Smooth muscle cell (in vitro differentiated cells): Measurements from ENCODE around the gene MYBPH. TPM values are rescaled to one million over a fixed set of nuclear protein-coding genes. Genes with fewer than 3 reads are reported as not detected.

Experiments
- DNase-seq: peaks from one replicate; lab custom pipeline; 2025; ENCODE audit not compliant: unreplicated experiment; lab: John Stamatoyannopoulos, UW
- H2AFZ ChIP-seq: fragments of 200-600 bp; sonication (generic); 2 replicates; pipeline ENCODE4 v1.6.0; 2016; ENCODE audit warnings: antibody characterized with exemption, low read depth, mild to moderate bottlenecking
- H3F3A ChIP-seq: fragments of 200-600 bp; sonication (generic); 2 replicates; pipeline ENCODE4 v1.6.0; 2017; ENCODE audit warnings: antibody characterized with exemption, low read depth
- H3K27ac ChIP-seq: fragments of 200-600 bp; sonication (generic); 2 replicates; pipeline ENCODE4 v1.5.1; 2016; ENCODE audit warnings: low read depth, mild to moderate bottlenecking
- H3K27me3 ChIP-seq: fragments of 200-600 bp; sonication (generic); 2 replicates; pipeline ENCODE4 v1.6.1; 2016; ENCODE audit warnings: low read depth, mild to moderate bottlenecking
- H3K36me3 ChIP-seq: fragments of 200-600 bp; sonication (generic); 2 replicates; pipeline ENCODE4 v1.5.1; 2016; ENCODE audit warnings: low read depth
- H3K4me1 ChIP-seq: fragments of 200-600 bp; sonication (generic); 2 replicates; pipeline ENCODE4 v1.5.1; 2016; ENCODE audit warnings: low read depth
- H3K4me2 ChIP-seq: fragments of 200-600 bp; sonication (generic); 2 replicates; pipeline ENCODE4 v1.6.0; 2016; ENCODE audit warnings: mild to moderate bottlenecking
- H3K4me3 ChIP-seq: fragments of 200-600 bp; sonication (generic); 2 replicates; pipeline ENCODE4 v1.5.1; 2016; ENCODE audit warnings: mild to moderate bottlenecking
- H3K79me2 ChIP-seq: fragments of 200-600 bp; sonication (generic); 2 replicates; pipeline ENCODE4 v1.6.0; 2016; ENCODE audit warnings: low read depth, mild to moderate bottlenecking
- H3K9ac ChIP-seq: fragments of 200-600 bp; sonication (generic); 2 replicates; pipeline ENCODE4 v1.6.0; 2016; ENCODE audit warnings: low read depth
- H3K9me3 ChIP-seq: fragments of 200-600 bp; sonication (generic); replicated peaks from 2 replicates; pipeline ENCODE4 v1.5.1; 2016; ENCODE audit warnings: low read depth
- H4K20me1 ChIP-seq: fragments of 200-600 bp; sonication (generic); 2 replicates; pipeline ENCODE4 v1.6.0; 2016; ENCODE audit warnings: low read depth
- WGBS: methylation state at CpG from one replicate; pipeline ENCODE4 v1.1.7; 2016; ENCODE audit warnings: low lambda C conversion rate; 5-methylcytosine and 5-hydroxymethylcytosine counted together
- polyA plus RNA-seq: library from polyadenylated mRNA; unstranded; fragments of >200 nt; fragmentation: Nextera tagmentation; extraction: Ambion mirVana; gene quantifications from 2 replicates; pipeline ENCODE4 v1.2.1, GENCODE V29; 2016
- total RNA-seq: library from RNA; depleted of rRNA; stranded (reverse); fragments of >200 nt; gene quantifications from 2 replicates; pipeline ENCODE4 v1.2.3, GENCODE V29; 2014
- TF ChIP-seq, protein P1 (sequence below): fragments of 200-600 bp; sonication (generic); IDR thresholded peaks from 2 replicates; pipeline ENCODE4 v1.5.1; 2017; ENCODE audit warnings: borderline replicate concordance, mild to moderate bottlenecking, antibody characterized with exemption; ENCODE audit not compliant: insufficient read depth, poor library complexity, severe bottlenecking

The MYBPH gene
- total and polyA plus RNA-seq, 2 experiments from 2014 or later = 0.67 to 1.7 TPM

DNA sequence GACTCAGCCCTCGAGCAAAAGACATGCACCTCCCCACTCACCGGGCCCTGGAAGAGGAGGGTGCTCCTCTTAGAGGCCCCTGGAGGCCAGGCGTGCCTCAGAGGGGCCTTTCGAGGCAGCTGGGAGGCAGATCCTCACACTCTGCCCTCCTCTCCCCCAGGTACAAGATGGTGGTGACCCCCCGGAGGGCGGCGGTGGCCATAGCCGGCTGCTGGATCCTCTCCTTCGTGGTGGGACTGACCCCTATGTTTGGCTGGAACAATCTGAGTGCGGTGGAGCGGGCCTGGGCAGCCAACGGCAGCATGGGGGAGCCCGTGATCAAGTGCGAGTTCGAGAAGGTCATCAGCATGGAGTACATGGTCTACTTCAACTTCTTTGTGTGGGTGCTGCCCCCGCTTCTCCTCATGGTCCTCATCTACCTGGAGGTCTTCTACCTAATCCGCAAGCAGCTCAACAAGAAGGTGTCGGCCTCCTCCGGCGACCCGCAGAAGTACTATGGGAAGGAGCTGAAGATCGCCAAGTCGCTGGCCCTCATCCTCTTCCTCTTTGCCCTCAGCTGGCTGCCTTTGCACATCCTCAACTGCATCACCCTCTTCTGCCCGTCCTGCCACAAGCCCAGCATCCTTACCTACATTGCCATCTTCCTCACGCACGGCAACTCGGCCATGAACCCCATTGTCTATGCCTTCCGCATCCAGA is 10.4 kb downstream of the MYBPH start:
- TF ChIP-seq, protein P1, sequence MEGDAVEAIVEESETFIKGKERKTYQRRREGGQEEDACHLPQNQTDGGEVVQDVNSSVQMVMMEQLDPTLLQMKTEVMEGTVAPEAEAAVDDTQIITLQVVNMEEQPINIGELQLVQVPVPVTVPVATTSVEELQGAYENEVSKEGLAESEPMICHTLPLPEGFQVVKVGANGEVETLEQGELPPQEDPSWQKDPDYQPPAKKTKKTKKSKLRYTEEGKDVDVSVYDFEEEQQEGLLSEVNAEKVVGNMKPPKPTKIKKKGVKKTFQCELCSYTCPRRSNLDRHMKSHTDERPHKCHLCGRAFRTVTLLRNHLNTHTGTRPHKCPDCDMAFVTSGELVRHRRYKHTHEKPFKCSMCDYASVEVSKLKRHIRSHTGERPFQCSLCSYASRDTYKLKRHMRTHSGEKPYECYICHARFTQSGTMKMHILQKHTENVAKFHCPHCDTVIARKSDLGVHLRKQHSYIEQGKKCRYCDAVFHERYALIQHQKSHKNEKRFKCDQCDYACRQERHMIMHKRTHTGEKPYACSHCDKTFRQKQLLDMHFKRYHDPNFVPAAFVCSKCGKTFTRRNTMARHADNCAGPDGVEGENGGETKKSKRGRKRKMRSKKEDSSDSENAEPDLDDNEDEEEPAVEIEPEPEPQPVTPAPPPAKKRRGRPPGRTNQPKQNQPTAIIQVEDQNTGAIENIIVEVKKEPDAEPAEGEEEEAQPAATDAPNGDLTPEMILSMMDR = no peak
- H3K79me2 ChIP-seq = no peaks in the 10 kb centered on the region
- H3K4me3 ChIP-seq = no peak overlapping the region
- WGBS = 97% methylated on average over 28 of the region's 28 CpGs
- no peaks in the 10 kb centered on the region for H3K36me3 ChIP-seq
- no peak overlapping the region for H3K9ac ChIP-seq
- no peaks in the 10 kb centered on the region for H3K4me1 ChIP-seq
- H3F3A ChIP-seq = no peaks in the 10 kb centered on the region
- no peak overlapping the region for H3K4me2 ChIP-seq
- H3K27me3 ChIP-seq = no peaks in the 10 kb centered on the region
- H3K27ac ChIP-seq = no peak overlapping the region
- H2AFZ ChIP-seq = no peak overlapping the region
- DNase-seq = no peak
- no peaks in the 10 kb centered on the region for H3K9me3 ChIP-seq
- H4K20me1 ChIP-seq = no peaks in the 10 kb centered on the region

DNA sequence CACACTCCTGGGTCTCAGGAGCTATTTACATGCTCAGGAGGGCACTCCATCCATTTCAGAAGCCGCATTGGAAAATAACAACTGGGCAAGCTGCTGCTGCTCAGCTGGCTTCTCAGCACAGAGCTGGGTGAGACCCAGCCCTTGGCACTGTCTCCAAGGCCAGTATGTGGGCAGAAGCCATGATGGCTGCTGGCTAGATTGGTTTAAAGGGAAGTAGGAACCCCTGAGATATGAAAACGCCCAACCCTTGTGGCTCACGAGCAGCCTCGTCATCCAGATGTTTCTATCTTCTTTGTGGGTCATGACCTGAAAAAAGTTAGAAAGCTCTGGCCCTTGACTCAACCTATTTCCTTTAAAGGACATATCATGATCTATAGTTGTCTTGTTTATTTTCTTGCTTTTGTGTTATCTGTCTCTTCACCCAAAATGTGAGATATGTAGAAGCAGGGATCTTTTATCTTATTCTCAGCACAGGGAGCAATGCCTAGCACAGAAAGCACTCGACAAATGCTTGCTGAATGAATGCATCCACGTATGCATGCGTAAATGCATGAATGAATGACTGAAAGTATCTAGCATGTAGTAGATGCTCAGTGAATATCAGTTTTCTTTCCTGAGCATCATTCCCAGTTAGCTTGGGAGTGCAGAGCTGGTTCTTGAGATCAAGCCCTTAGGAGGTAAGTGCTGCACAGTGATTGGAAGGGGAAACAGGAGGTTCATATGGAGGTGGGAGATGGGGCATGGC is 11.6 kb downstream of the MYBPH start:
- Histone ChIP-seq H3K4me2 (no peak overlapping the region), H3K79me2 (no peaks in the 10 kb centered on the region), H2AFZ (no peak overlapping the region), H3K4me1 (no peaks in the 10 kb centered on the region), H3K4me3 (no peak overlapping the region), H3K9me3 (no peaks in the 10 kb centered on the region), H3F3A (no peaks in the 10 kb centered on the region), H4K20me1 (no peaks in the 10 kb centered on the region), H3K27ac (no peak overlapping the region), H3K27me3 (no peaks in the 10 kb centered on the region), H3K9ac (no peak overlapping the region), H3K36me3 (no peaks in the 10 kb centered on the region)
- DNase-seq = no peak
- TF ChIP-seq, protein P1 = no peak
- WGBS = 87% methylated on average over 7 of the region's 7 CpGs

DNA sequence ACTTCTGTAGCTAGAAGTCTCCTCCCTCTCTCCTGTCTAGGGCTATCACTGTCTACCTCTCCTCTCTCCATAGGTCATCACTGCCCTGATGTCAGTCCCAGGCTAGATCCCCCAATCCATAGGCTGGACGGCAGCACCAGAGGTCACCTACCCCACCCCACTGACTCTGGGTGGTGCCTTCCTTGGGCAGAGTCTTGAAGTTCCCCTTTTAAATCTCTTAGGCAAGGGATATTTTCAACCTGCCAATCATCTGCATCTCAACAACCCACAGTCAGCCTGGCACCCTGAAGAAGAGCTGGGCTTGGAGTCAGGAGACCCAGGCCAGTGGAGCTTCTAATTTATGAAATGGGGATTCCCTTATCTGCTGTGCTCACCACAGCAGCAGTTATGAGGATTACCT is 13.2 kb downstream of the MYBPH start:
- no peak overlapping the region for H3K27ac ChIP-seq
- H3K27me3 ChIP-seq = no peaks in the 10 kb centered on the region
- no peaks in the 10 kb centered on the region for H4K20me1 ChIP-seq
- no peak for DNase-seq
- no peaks in the 10 kb centered on the region for H3K36me3 ChIP-seq
- WGBS = 94% methylated on average over 1 of the region's 1 CpG
- no peak overlapping the region for H3K4me3 ChIP-seq
- TF ChIP-seq, protein P1 = no peak
- no peak overlapping the region for H2AFZ ChIP-seq
- H3K79me2 ChIP-seq = no peaks in the 10 kb centered on the region
- no peak overlapping the region for H3K9ac ChIP-seq
- no peaks in the 10 kb centered on the region for H3K9me3 ChIP-seq
- H3K4me1 ChIP-seq = no peaks in the 10 kb centered on the region
- H3K4me2 ChIP-seq = no peak overlapping the region
- H3F3A ChIP-seq = no peaks in the 10 kb centered on the region
